Measurements from ENCODE around the gene NEU3.
"Not testable (repeated sequence)": the region's sequence is repeated elsewhere in the genome, so short reads cannot be mapped to it uniquely, and the experiment has no call there.

Gene NEU3

GRCh38 chr11:75031771-75032549 lies 43.2 kb downstream of the NEU3 start:
- DNase-seq: peak in 4 of 6 experiments; percentile 9 to 40 (median 31)

DNA sequence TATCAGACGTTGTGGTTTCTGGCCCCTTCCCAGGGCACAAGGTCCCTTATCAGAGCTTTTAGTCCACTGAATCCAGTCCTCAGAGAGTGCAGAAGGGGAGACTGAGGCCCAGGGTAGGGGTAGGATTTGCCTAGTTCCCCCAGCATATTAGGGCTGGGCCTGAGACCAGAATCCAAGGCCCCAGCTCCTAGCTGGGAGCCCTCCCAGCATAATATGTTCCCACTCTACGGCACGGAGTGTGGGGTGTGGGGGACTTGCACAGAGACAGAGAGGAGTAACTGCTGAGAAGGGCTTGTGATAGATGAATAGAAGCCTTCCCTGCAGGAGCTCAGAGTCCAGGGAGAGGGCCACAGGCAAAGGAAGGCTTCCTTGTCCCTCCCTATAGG lies 43.8 kb downstream of the NEU3 start:
- no peak for DNase-seq

- no peak for DNase-seq
These were observed 45.2 kb downstream of the NEU3 start for GRCh38 chr11:75033916-75034315.

DNA sequence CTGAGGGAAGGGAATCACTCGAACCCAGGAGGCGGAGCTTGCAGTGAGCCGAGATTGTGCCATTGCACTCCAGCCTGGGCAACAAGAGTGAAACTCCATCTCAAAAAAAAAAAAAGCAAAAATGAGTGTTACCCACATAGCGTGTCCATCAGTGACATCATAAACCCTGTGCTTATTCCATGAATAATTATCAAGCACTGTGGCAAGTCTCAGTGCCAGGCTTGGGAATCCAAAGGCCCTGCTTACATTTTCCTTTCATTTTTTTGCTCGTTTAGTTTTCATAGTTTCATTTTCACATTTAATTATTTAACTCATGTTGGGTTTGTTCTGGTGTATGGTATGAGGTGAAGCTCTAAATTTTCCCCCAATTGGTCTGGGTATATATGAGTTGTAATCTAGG lies 46.5 kb downstream of the NEU3 start:
- DNase-seq: no peak

- no peak for DNase-seq
These were observed 47.3 kb downstream of the NEU3 start for GRCh38 chr11:75035911-75036565.

- DNase-seq: no peak
These were observed 51.5 kb downstream of the NEU3 start for GRCh38 chr11:75040167-75040770.

DNA sequence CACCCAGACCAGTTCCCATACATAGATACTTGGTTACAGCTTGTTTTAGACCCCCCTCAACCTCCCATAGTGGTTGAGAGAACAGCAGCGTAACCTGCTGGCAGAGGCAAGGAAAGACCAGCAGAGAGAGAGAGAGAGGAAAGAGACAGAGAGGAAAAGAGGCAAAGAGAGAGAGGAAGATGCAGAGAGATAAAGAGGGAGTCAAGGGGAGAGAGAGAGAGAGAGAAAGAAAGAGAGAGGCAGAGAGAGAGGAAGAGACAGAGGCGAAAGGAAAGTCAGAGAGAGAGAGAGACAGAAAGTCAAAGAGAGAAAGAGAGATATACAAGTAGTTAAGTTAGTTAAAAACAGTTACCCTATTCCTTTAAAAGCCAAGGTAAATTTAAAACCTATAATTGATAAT lies 52.5 kb downstream of the NEU3 start:
- no peak for DNase-seq

GRCh38 chr11:75041821-75042220 lies 53.1 kb downstream of the NEU3 start:
- not testable (repeated sequence) for DNase-seq

DNA sequence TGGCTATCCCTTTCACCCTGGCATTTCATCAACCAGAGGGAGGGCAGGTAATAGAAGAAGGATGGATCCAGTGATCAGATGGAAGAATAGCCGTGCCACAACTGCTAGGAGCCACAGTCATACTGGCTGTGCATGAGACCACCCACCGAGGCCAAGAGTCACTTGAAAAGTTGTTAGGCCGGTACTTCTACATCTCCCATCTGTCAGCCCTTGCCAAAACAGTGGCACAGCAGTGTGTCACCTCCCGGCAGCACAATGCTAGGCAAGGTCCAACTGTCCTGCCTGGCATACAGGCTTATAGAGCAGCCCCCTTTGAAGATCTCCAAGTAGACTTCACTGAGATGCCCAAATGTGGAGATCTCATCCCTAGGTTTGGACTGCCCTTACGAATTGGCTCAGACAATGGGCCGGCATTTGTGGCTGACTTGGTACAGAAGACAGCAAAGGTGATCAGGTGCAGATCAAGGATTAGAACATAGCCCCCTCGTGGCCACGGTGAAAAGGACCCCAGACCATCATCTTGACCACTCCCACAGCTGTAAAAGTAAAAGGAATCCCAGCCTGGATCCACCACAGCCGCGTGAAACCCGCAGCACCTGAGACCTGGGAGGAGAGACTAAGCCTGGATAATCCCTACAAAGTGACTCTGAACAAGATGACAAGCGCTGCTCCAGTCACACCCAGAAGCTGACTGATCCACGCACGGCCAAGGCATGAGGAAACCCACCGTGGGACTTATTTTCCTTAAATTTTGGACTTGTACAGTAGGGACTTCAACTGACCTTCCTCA lies 55.8 kb downstream of the NEU3 start:
- DNase-seq: not testable (repeated sequence)

- not testable (repeated sequence) for DNase-seq
These were observed 57.9 kb downstream of the NEU3 start for GRCh38 chr11:75046668-75047067.

DNA sequence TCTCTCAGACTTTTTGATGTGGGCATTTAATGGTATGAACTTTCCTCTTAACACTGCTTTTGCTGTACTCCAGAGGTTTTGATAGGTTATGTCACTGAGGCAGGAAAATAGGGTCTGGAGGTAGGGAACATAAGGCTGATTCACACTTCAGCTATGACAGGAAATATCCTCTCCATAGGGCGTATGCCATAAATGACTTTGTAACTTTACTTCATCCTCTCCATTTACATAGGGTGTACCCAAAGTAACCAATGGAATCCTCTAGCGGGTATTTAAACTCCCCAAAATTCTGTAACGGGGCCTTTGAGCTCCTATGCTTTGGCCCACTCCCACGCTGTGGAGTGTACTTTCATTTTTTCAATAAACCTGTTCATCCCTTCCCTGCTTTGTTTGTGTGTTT lies 58.5 kb downstream of the NEU3 start:
- DNase-seq: no peak

GRCh38 chr11:75049501-75050266 lies 61.0 kb downstream of the NEU3 start:
- DNase-seq: not testable (repeated sequence)

GRCh38 chr11:75050516-75050915 lies 61.8 kb downstream of the NEU3 start:
- no peak for DNase-seq

- no peak for DNase-seq
These were observed 62.3 kb downstream of the NEU3 start for GRCh38 chr11:75051043-75051442.

- no peak for DNase-seq
These were observed 63.7 kb downstream of the NEU3 start for GRCh38 chr11:75052457-75052856.

GRCh38 chr11:75055511-75055910 lies 66.8 kb downstream of the NEU3 start:
- DNase-seq: no peak

- no peak for DNase-seq
These were observed 68.1 kb downstream of the NEU3 start for GRCh38 chr11:75056814-75057213.

DNA sequence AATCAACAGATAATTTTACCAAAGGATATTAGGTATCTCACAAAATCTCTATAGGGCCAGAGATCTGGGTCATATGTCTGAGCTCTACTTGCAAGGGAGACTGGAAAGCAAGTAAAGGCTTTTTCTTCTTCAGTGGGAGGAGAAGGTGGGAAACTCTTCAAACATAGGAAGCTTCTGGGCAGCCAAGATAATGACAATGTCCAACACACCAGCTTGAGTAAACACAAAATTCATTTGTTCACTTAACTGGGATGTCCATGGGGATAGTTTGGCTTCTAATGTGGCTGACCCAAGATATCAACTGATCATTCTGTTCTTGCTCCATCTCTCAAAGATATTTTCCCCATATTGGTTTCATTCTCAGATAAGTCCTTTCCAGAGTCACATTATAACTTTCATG lies 70.6 kb downstream of the NEU3 start:
- no peak for DNase-seq

DNA sequence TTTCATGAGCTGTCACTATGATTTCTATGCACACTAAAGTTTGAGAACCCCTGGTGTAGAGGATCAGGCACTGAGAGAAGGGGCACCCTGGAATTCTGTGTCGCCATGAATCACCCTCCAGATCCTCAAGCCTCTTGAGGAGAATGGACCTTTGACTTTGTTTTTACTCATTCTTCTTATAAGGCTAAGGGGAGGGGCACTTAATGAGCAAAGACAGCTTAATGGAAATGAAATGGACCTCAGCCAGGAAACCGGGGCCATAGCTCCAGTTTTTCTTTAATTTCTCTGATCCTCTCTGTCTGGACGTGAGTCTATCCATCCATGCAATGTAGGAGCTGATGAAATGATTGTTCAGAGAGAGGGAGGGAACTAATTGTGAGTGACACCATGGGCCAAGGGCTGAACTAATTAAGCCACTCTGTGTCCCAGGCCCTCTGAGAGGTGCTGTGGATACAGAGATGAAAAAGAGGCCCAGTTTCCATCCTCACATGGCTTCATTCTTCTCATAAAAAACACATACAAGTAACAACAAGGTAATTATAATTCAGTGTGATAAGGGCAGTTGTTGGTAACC lies 75.1 kb downstream of the NEU3 start:
- DNase-seq: no peak

DNA sequence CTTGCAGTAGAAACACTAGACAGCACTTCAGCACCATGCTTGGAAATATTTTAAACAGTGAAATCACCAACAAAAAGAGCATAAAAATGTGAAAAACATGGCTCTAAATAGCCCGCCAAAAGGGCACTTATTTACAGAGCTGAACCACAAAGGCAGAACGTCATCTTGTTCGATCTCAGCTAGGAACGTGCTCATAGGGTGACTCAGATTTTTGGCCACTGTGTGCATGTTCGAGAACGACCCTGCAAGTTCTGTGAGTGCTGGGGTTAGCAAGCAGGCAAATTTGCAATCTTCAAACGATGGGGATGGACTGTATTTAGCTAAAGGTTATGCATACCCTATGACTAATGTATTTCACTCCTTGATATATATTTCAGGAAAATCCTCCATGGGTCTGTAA lies 77.3 kb downstream of the NEU3 start:
- DNase-seq: no peak
